CD4-positive, alpha-beta T cell treated with Interleukin-2 at 100 ng/mL for 4 hours (primary cell): ENCODE results near the gene OR10D3.
"Not testable (repeated sequence)": the region's sequence is repeated elsewhere in the genome, so short reads cannot be mapped to it uniquely, and the experiment has no call there.

Experiments used
- DNase-seq: peaks from one replicate; pipeline ENCODE4 v3.0.0-alpha.2; 2020; ENCODE audit warnings: low spot score

OR10D3 gene

GRCh38 chr11:124194293-124195188, 11.4 kb downstream of the OR10D3 start:
- DNase-seq = no peak

GRCh38 chr11:124195189-124195734, 12.1 kb downstream of the OR10D3 start:
- peak; percentile 40 for DNase-seq

- no peak for DNase-seq
Observed at GRCh38 chr11:124197999-124198398, 14.9 kb downstream of the OR10D3 start.

GRCh38 chr11:124198897-124199296, 15.8 kb downstream of the OR10D3 start:
- no peak for DNase-seq

GRCh38 chr11:124199702-124200101, 16.6 kb downstream of the OR10D3 start:
- DNase-seq = no peak

- DNase-seq = no peak
Observed at GRCh38 chr11:124200671-124201070, 17.5 kb downstream of the OR10D3 start.

GRCh38 chr11:124202951-124203350, 19.8 kb downstream of the OR10D3 start:
- DNase-seq = no peak

- no peak for DNase-seq
Observed at GRCh38 chr11:124204008-124204407, 20.9 kb downstream of the OR10D3 start.

- DNase-seq = no peak
Observed at GRCh38 chr11:124207102-124207792, 24.1 kb downstream of the OR10D3 start.

- DNase-seq = no peak
Observed at GRCh38 chr11:124209824-124210357, 26.7 kb downstream of the OR10D3 start.

GRCh38 chr11:124210421-124210820, 27.3 kb downstream of the OR10D3 start:
- no peak for DNase-seq

GRCh38 chr11:124211321-124211720, 28.2 kb downstream of the OR10D3 start:
- DNase-seq = no peak

GRCh38 chr11:124214027-124214426, 30.9 kb downstream of the OR10D3 start:
- DNase-seq = no peak

- no peak for DNase-seq
Observed at GRCh38 chr11:124219126-124219525, 36.0 kb downstream of the OR10D3 start.

GRCh38 chr11:124222407-124222806, 39.3 kb downstream of the OR10D3 start:
- DNase-seq = no peak

- not testable (repeated sequence) for DNase-seq
Observed at GRCh38 chr11:124224618-124225423, 41.7 kb downstream of the OR10D3 start.

GRCh38 chr11:124225471-124225870, 42.3 kb downstream of the OR10D3 start:
- no peak for DNase-seq

GRCh38 chr11:124233376-124233775, 50.2 kb downstream of the OR10D3 start:
- no peak for DNase-seq
